Body of pancreas (tissue), 4 donors: ENCODE measurements around the gene UQCR10. TPM values are rescaled to one million over a fixed set of nuclear protein-coding genes. Genes with fewer than 3 reads are reported as not detected.

Experiments used
- ATAC-seq: fragments of 150-250 bp; one replicate; pipeline ENCODE4 v1.9.1; 2016
- DNase-seq, 4 donors: peaks; one replicate each; pipeline ENCODE4 v3.0.0-alpha.2; 2019
- H3K27ac ChIP-seq, 4 donors: fragments of 200-600 bp; sonication (generic); 1 replicate in 3 of 4; 2 replicates in 1 of 4; pipeline versions ENCODE4 v1.5.1 to v1.6.1; 2016 to 2019; ENCODE audit warnings: mild to moderate bottlenecking in 1 of 4, mixed read lengths in 1 of 4, moderate library complexity in 1 of 4
- H3K27me3 ChIP-seq, 2 donors: fragments of 200-600 bp; sonication (generic); one replicate each; pipeline ENCODE4 v1.6.0; 2016; ENCODE audit warnings: mild to moderate bottlenecking in 1 of 2
- H3K36me3 ChIP-seq, 2 donors: fragments of 200-600 bp; sonication (generic); replicated peaks in 1 of 2; 2 replicates each; pipeline ENCODE4 v1.5.1; 2016; ENCODE audit warnings: low read depth in 2 of 2; ENCODE audit not compliant: insufficient read depth in 1 of 2
- H3K4me1 ChIP-seq: fragments of 200-600 bp; sonication (generic); one replicate; pipeline ENCODE4 v1.6.0; 2016
- H3K4me3 ChIP-seq, 2 donors: fragments of 200-600 bp; sonication (generic); 1 replicate in 1 of 2; 2 replicates in 1 of 2; pipeline ENCODE4 v1.5.1; 2016 to 2019
- H3K9me3 ChIP-seq, 3 donors: fragments of 200-600 bp; sonication (generic); 1 replicate in 2 of 3; 2 replicates in 1 of 3; pipeline ENCODE4 v1.5.1; 2016
- CTCF ChIP-seq, 7 experiments: fragments of 450-650 bp in 4 of 7; fragments of 200-600 bp in 3 of 7; sonication (generic) in 3 of 7; IDR thresholded peaks; one replicate each; pipeline ENCODE4 v1.5.1; 2016 to 2019; ENCODE audit warnings: antibody characterized with exemption in 7 of 7
- POLR2A ChIP-seq, 3 donors: fragments of 450-650 bp; IDR thresholded peaks; one replicate each; pipeline ENCODE4 v1.6.1; 2016; ENCODE audit warnings: antibody characterized with exemption in 3 of 3, mild to moderate bottlenecking in 2 of 3
- WGBS, 2 donors: methylation state at CpG; one replicate each; pipeline ENCODE4 v1.1.5; 2017; 5-methylcytosine and 5-hydroxymethylcytosine counted together
- intact Hi-C: fragments of 100-400 bp; cut with DNase I; formaldehyde crosslinking; loops from one replicate; pipeline ENCODE4 v1.15.1; 2023
- total RNA-seq, 2 donors: library from RNA; depleted of rRNA; stranded (reverse); fragments of >200 nt; gene quantifications; one replicate each; pipeline ENCODE4 v1.1.0, GENCODE V29; 2016

The UQCR10 gene
- total RNA-seq, 2 donors from 2014 or later: 21.0 to 27.4 TPM

GRCh38 chr22:29766632-29767170, 468 bp upstream of the UQCR10 start, which contains the start of gene ZMAT5:
TSS of gene ZMAT5 (minus strand) at chr22:29767007. CDS start at chr22:29748544, 18,463 bp downstream.
- 0 to 3% methylated on average over 18 to 27 of the region's 32 CpGs for WGBS, 2 donors
- Histone ChIP-seq H3K27ac (peak within 1 kb of the TSS; percentile 71 to 90 (median 80)), H3K27me3 (no peaks in the 10 kb centered on the region), H3K36me3 (peaks cover 3 to 10% of the 10 kb centered on the region in 2 donors), H3K9me3 (no peaks in the 10 kb centered on the region), H3K4me3 (peak within 1 kb of the TSS; percentile 82 to 99), H3K4me1 (peaks cover 26% of the 10 kb centered on the region)
- peak; percentile 52 to 93 (median 92) for TF ChIP-seq POLR2A (IDR thresholded peaks at IDR 0.05)
- TF ChIP-seq CTCF (IDR thresholded peaks at IDR 0.05): no peak
- ATAC-seq (peak; percentile 99), DNase-seq (peak; percentile 96 to 98 (median 97))
- intact Hi-C loops: no loop called here

- intact Hi-C loops: no loop called here
- ATAC-seq: no peak
- peaks cover 3 to 10% of the 10 kb centered on the region in 2 donors for H3K36me3 ChIP-seq
- WGBS, 2 donors: 31 to 34% methylated on average over 6 of the region's 6 CpGs
- H3K27ac ChIP-seq: peak overlapping the region in 2 of 4 donors; percentile 78 to 90
- peaks cover 26% of the 10 kb centered on the region for H3K4me1 ChIP-seq
- H3K27me3 ChIP-seq: no peaks in the 10 kb centered on the region
- H3K4me3 ChIP-seq: peak overlapping the region; percentile 82 to 99
- H3K9me3 ChIP-seq: no peaks in the 10 kb centered on the region
- no peak for DNase-seq
- TF ChIP-seq POLR2A (IDR thresholded peaks at IDR 0.05) (no peak), CTCF (IDR thresholded peaks at IDR 0.05) (no peak)
Observed at GRCh38 chr22:29768052-29768693, 1.0 kb downstream of the UQCR10 start.

DNA sequence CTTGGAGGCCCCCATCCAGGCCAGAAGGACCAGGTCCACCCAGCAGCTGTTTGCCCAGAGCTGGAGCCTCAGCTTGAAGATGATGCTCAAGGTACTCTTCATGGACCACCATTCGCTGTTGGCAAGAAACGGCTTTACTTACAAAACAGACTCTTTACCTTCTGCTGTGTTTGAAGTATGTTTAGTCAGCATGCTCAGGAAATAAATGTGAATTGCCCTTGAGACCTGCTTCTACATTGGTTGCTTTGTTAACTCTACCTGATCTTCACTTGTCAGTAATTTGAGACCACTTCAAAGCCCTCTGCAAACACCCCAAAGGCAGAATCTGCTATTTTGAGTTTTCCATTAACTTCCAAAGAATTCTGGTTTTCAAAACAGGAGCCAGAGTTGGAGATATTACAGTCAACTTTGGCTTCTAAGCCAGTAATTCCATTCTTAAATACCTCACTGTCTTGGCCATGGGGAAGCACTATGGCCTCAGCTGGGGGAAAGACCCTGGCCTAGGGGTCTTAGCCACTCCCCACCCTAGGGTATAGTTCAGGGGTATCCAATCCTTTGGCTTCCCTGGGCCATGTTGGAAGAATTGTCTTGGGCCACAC, 2.7 kb downstream of the UQCR10 start:
- H3K4me3 ChIP-seq: no peak overlapping the region
- H3K36me3 ChIP-seq: peaks cover 3 to 10% of the 10 kb centered on the region in 2 donors
- peaks cover 26% of the 10 kb centered on the region for H3K4me1 ChIP-seq
- TF ChIP-seq CTCF (IDR thresholded peaks at IDR 0.05) (no peak), POLR2A (IDR thresholded peaks at IDR 0.05) (no peak)
- ATAC-seq: no peak
- H3K9me3 ChIP-seq: no peaks in the 10 kb centered on the region
- intact Hi-C loops: no loop called here
- no peak overlapping the region for H3K27ac ChIP-seq
- 56 to 81% methylated on average over 2 of the region's 2 CpGs for WGBS, 2 donors
- no peak for DNase-seq
- no peaks in the 10 kb centered on the region for H3K27me3 ChIP-seq

- H3K36me3 ChIP-seq: peaks cover 3 to 10% of the 10 kb centered on the region in 2 donors
- TF ChIP-seq CTCF (IDR thresholded peaks at IDR 0.05) (peak in 4 of 7 experiments; percentile 21 to 35 (median 28)), POLR2A (IDR thresholded peaks at IDR 0.05) (no peak)
- no peaks in the 10 kb centered on the region for H3K27me3 ChIP-seq
- intact Hi-C loops: no loop called here
- no peaks in the 10 kb centered on the region for H3K9me3 ChIP-seq
- WGBS, 2 donors: 42 to 43% methylated on average over 5 of the region's 5 CpGs
- no peak overlapping the region for H3K27ac ChIP-seq
- H3K4me1 ChIP-seq: peaks cover 16% of the 10 kb centered on the region
- ATAC-seq (peak; percentile 47), DNase-seq (peak in 2 of 4 donors; percentile 24 to 49)
- H3K4me3 ChIP-seq: no peak overlapping the region
Observed at GRCh38 chr22:29772170-29772641, 5.0 kb downstream of the UQCR10 start.
